AG08395 (cell line): ENCODE results near the gene CPEB1.
"Not testable (repeated sequence)": the region's sequence is repeated elsewhere in the genome, so short reads cannot be mapped to it uniquely, and the experiment has no call there.

Experiments
- DNase-seq: peaks from one replicate; pipeline ENCODE4 v3.0.0; 2012; ENCODE audit warnings: mixed read lengths, low spot score

Gene CPEB1

GRCh38 chr15:82649226-82649999 is 2.2 kb upstream of the CPEB1 start:
- DNase-seq = no peak

- DNase-seq = no peak
These were observed 1.3 kb upstream of the CPEB1 start for GRCh38 chr15:82648257-82649103.

GRCh38 chr15:82647835-82648256 is 683 bp upstream of the CPEB1 start:
- DNase-seq = no peak

- DNase-seq = no peak
These were observed 716 bp downstream of the CPEB1 start for GRCh38 chr15:82646250-82647044.

GRCh38 chr15:82644967-82645852 is 2.0 kb downstream of the CPEB1 start:
- not testable (repeated sequence) for DNase-seq

GRCh38 chr15:82643992-82644391 is 3.2 kb downstream of the CPEB1 start:
- no peak for DNase-seq

- DNase-seq = no peak
These were observed 4.5 kb downstream of the CPEB1 start for GRCh38 chr15:82642656-82643055.

GRCh38 chr15:82641129-82641798 is 5.9 kb downstream of the CPEB1 start:
- no peak for DNase-seq

- DNase-seq = no peak
These were observed 6.5 kb downstream of the CPEB1 start for GRCh38 chr15:82640672-82641071.

GRCh38 chr15:82635798-82636197 is 11.4 kb downstream of the CPEB1 start:
- DNase-seq = no peak

GRCh38 chr15:82630033-82630432 is 17.1 kb downstream of the CPEB1 start:
- no peak for DNase-seq

- no peak for DNase-seq
These were observed 22.0 kb downstream of the CPEB1 start for GRCh38 chr15:82625136-82625535.

- no peak for DNase-seq
These were observed 22.7 kb downstream of the CPEB1 start for GRCh38 chr15:82624438-82624837.

GRCh38 chr15:82624008-82624407 is 23.2 kb downstream of the CPEB1 start:
- peak; percentile 24 for DNase-seq

- DNase-seq = peak; percentile 4
These were observed 25.2 kb downstream of the CPEB1 start for GRCh38 chr15:82621970-82622369.

GRCh38 chr15:82613747-82614146 is 33.4 kb downstream of the CPEB1 start:
- DNase-seq = no peak

GRCh38 chr15:82611348-82611747 is 35.8 kb downstream of the CPEB1 start:
- DNase-seq = no peak

- no peak for DNase-seq
These were observed 45.0 kb downstream of the CPEB1 start for GRCh38 chr15:82602195-82602594.

- no peak for DNase-seq
These were observed 47.3 kb downstream of the CPEB1 start for GRCh38 chr15:82599862-82600261.

GRCh38 chr15:82597815-82598214 is 49.3 kb downstream of the CPEB1 start:
- no peak for DNase-seq

GRCh38 chr15:82595766-82596165 is 51.4 kb downstream of the CPEB1 start:
- no peak for DNase-seq
